SK-N-SH (cell line): ENCODE data around the gene KEL. TPM values are rescaled to one million over a fixed set of nuclear protein-coding genes. Genes with fewer than 3 reads are reported as not detected.

Experiments
- CTCF ChIA-PET: fragments of 300-600, 350-600 bp; formaldehyde crosslinking; extraction: SDS; loops from one replicate; lab custom pipeline; 2021; lab: Yijun Ruan, JAX
- POLR2A ChIA-PET: fragments of 350-600 bp; sonication (Branson Sonifier 250); formaldehyde crosslinking; extraction: SDS; loops from one replicate; lab custom pipeline; 2020; ENCODE audit warnings: antibody characterized with exemption, inconsistent platforms; lab: Yijun Ruan, JAX
- DNase-seq: peaks from one replicate; pipeline ENCODE4 v3.0.0; 2012
- H2AFZ ChIP-seq: fragments of 200-600 bp; sonication (generic); 2 replicates; pipeline ENCODE4 v1.8.1; 2016; ENCODE audit warnings: antibody characterized with exemption, mild to moderate bottlenecking, low read depth
- H3F3A ChIP-seq: fragments of 200-600 bp; sonication (generic); replicated peaks from 2 replicates; pipeline ENCODE3; 2016; ENCODE audit warnings: antibody characterized with exemption, mild to moderate bottlenecking; ENCODE audit not compliant: insufficient read depth
- H3K27ac ChIP-seq, 2 experiments: fragments of 200-500 bp in 1 of 2; fragments of 200-600 bp in 1 of 2; sonication (Bioruptor generic) in 1 of 2; sonication (generic), shearing (Covaris generic) in 1 of 2; 2 replicates each; pipeline versions ENCODE4 v1.5.1 to v1.6.1; 2014 to 2016; ENCODE audit warnings: low read depth in 2 of 2, inconsistent platforms in 1 of 2, low read length in 1 of 2, mild to moderate bottlenecking in 1 of 2, mixed read lengths in 1 of 2
- H3K27me3 ChIP-seq: fragments of 200-600 bp; sonication (generic), shearing (Covaris generic); 2 replicates; pipeline ENCODE4 v1.6.1; 2016; ENCODE audit warnings: mixed run types; ENCODE audit not compliant: insufficient read depth
- H3K36me3 ChIP-seq, 2 experiments: fragments of 200-500 bp in 1 of 2; fragments of 200-600 bp in 1 of 2; sonication (Bioruptor generic) in 1 of 2; sonication (generic) in 1 of 2; replicated peaks in 1 of 2; 2 replicates each; pipeline versions ENCODE3 to v1.5.1; 2014 to 2016; ENCODE audit warnings: low read length in 1 of 2, mild to moderate bottlenecking in 1 of 2; ENCODE audit not compliant: insufficient read depth in 2 of 2, control insufficient read depth in 1 of 2
- H3K4me1 ChIP-seq, 2 experiments: fragments of 200-500 bp in 1 of 2; fragments of 200-600 bp in 1 of 2; sonication (Bioruptor generic) in 1 of 2; sonication (generic), shearing (Covaris generic) in 1 of 2; 2 replicates each; pipeline versions ENCODE4 v1.5.1 to v1.6.1; 2014 to 2016; ENCODE audit warnings: low read depth in 1 of 2, low read length in 1 of 2, mixed run types in 1 of 2; ENCODE audit not compliant: insufficient read depth in 2 of 2, control insufficient read depth in 1 of 2
- H3K4me2 ChIP-seq: fragments of 200-600 bp; sonication (generic), shearing (Covaris generic); 2 replicates; pipeline ENCODE4 v1.6.1; 2017; ENCODE audit warnings: mixed run types
- H3K4me3 ChIP-seq, 2 experiments: fragments of 200-500 bp in 1 of 2; fragments of 200-600 bp in 1 of 2; sonication (Bioruptor generic) in 1 of 2; sonication (generic), shearing (Covaris generic) in 1 of 2; 2 replicates each; pipeline versions ENCODE4 v1.5.1 to v1.8.1; 2014 to 2016; ENCODE audit warnings: low read depth in 2 of 2, inconsistent platforms in 1 of 2, low read length in 1 of 2, mild to moderate bottlenecking in 1 of 2, mixed read lengths in 1 of 2, moderate library complexity in 1 of 2
- H3K79me2 ChIP-seq: fragments of 200-600 bp; sonication (generic); 2 replicates; pipeline ENCODE4 v1.8.1; 2017; ENCODE audit warnings: mild to moderate bottlenecking; ENCODE audit not compliant: insufficient read depth
- H3K9ac ChIP-seq: fragments of 200-600 bp; sonication (generic); 2 replicates; pipeline ENCODE4 v1.6.1; 2017; ENCODE audit warnings: mixed run types
- H3K9me2 ChIP-seq: fragments of 200-600 bp; sonication (generic); 2 replicates; pipeline ENCODE4 v1.6.1; 2017; ENCODE audit warnings: mixed run types
- H3K9me3 ChIP-seq: fragments of 200-600 bp; sonication (generic); 2 replicates; pipeline ENCODE4 v1.6.1; 2017; ENCODE audit warnings: mixed run types, mild to moderate bottlenecking, moderate library complexity
- H4K20me1 ChIP-seq: fragments of 200-600 bp; sonication (generic); 2 replicates; pipeline ENCODE4 v1.6.1; 2017; ENCODE audit warnings: mild to moderate bottlenecking, mixed run types; ENCODE audit not compliant: insufficient read depth
- ELF1 ChIP-seq: IDR thresholded peaks from 2 replicates; pipeline ENCODE4 v1.4.0; 2012
- FOSL2 ChIP-seq: IDR thresholded peaks from 2 replicates; pipeline ENCODE4 v1.4.0; 2012; ENCODE audit warnings: low read depth, mild to moderate bottlenecking, moderate library complexity, borderline replicate concordance
- GATA2 ChIP-seq: sonication (generic); formaldehyde crosslinking; IDR thresholded peaks from 2 replicates; pipeline ENCODE4 v1.5.0; 2020; ENCODE audit warnings: mild to moderate bottlenecking, missing genetic modification reagents
- MAX ChIP-seq: IDR thresholded peaks from 2 replicates; pipeline ENCODE4 v1.4.0; 2012; ENCODE audit warnings: low read depth
- NFIC ChIP-seq: IDR thresholded peaks from 2 replicates; pipeline ENCODE4 v1.4.0; 2012; ENCODE audit warnings: borderline replicate concordance
- NRF1 ChIP-seq: IDR thresholded peaks from 2 replicates; pipeline ENCODE4 v1.6.1; 2012; ENCODE audit warnings: low read depth, mild to moderate bottlenecking, low read length
- POLR2AphosphoS5 ChIP-seq: IDR thresholded peaks from 2 replicates; pipeline ENCODE4 v1.6.1; 2012; ENCODE audit warnings: low read depth, low read length
- RAD21 ChIP-seq: IDR thresholded peaks from 2 replicates; pipeline ENCODE4 v1.6.1; 2012; ENCODE audit warnings: mild to moderate bottlenecking, low read length
- RFX5 ChIP-seq: IDR thresholded peaks from 2 replicates; pipeline ENCODE4 v1.6.1; 2012; ENCODE audit warnings: mild to moderate bottlenecking, improper control_type of control experiment, low read length
- SIN3A ChIP-seq: IDR thresholded peaks from 2 replicates; pipeline ENCODE4 v1.6.1; 2012; ENCODE audit warnings: low read depth, mild to moderate bottlenecking, low read length, moderate library complexity, borderline replicate concordance
- SMC3 ChIP-seq: IDR thresholded peaks from 2 replicates; pipeline ENCODE4 v1.6.1; 2012; ENCODE audit warnings: low read depth, low read length, improper control_type of control experiment
- TCF12 ChIP-seq: IDR thresholded peaks from 2 replicates; pipeline ENCODE4 v1.4.0; 2012
- YY1 ChIP-seq: IDR thresholded peaks from 2 replicates; pipeline ENCODE4 v1.4.0; 2012; ENCODE audit warnings: low read depth, mild to moderate bottlenecking
- WGBS: methylation state at CpG from one replicate; pipeline ENCODE4 v1.1.6; 2017; ENCODE audit warnings: low lambda C conversion rate; 5-methylcytosine and 5-hydroxymethylcytosine counted together
- polyA plus RNA-seq, 3 experiments: library from polyadenylated mRNA; depleted of rRNA; stranded (reverse); fragments of >200 nt; gene quantifications; 2 replicates each; pipeline ENCODE4 v1.2.3, GENCODE V29; 2012
- TF ChIP-seq, protein P1 (sequence below): fragments of 150-350 bp; IDR thresholded peaks from 2 replicates; pipeline ENCODE4 v1.6.1; 2017; ENCODE audit warnings: antibody characterized with exemption, low read length, low read depth, borderline replicate concordance
- TF ChIP-seq, protein P2 (sequence below): fragments of 150-350 bp; IDR thresholded peaks from 2 replicates; pipeline ENCODE4 v1.6.1; 2016; ENCODE audit warnings: mild to moderate bottlenecking, low read depth, low read length
- TF ChIP-seq, protein P3 (sequence below): IDR thresholded peaks from 2 replicates; pipeline ENCODE4 v1.6.1; 2012; ENCODE audit warnings: mild to moderate bottlenecking, low read depth, low read length, moderate library complexity

KEL gene
- polyA plus RNA-seq, 1 of the 3 experiments (the other 2 are of a cell fraction): 0.05 TPM

- Histone ChIP-seq H3F3A (no peaks in the 10 kb centered on the region), H4K20me1 (no peaks in the 10 kb centered on the region), H3K9me2 (no peaks in the 10 kb centered on the region), H3K9ac (no peak overlapping the region), H3K79me2 (no peaks in the 10 kb centered on the region), H3K9me3 (no peaks in the 10 kb centered on the region), H3K4me1 (no peaks in the 10 kb centered on the region), H3K4me3 (no peak overlapping the region), H2AFZ (no peak overlapping the region), H3K4me2 (no peak overlapping the region), H3K27me3 (peaks cover 17% of the 10 kb centered on the region; the same call in 1 of the 2 replicates), H3K36me3 (no peaks in the 10 kb centered on the region), H3K27ac (no peak overlapping the region)
- TF ChIP-seq, protein P1, sequence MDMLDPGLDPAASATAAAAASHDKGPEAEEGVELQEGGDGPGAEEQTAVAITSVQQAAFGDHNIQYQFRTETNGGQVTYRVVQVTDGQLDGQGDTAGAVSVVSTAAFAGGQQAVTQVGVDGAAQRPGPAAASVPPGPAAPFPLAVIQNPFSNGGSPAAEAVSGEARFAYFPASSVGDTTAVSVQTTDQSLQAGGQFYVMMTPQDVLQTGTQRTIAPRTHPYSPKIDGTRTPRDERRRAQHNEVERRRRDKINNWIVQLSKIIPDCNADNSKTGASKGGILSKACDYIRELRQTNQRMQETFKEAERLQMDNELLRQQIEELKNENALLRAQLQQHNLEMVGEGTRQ: no peak
- TF ChIP-seq RAD21 (no peak), NRF1 (no peak)
- under 1% methylated on average over 3 of the region's 3 CpGs for WGBS
- ChIA-PET CTCF (no interaction called here), POLR2A (no interaction called here)
- no peak for DNase-seq
These were observed 5.1 kb downstream of the KEL start for GRCh38 chr7:142956951-142957623.

GRCh38 chr7:142954680-142955268 is 7.4 kb downstream of the KEL start:
- Histone ChIP-seq H2AFZ (no peak overlapping the region), H3K27me3 (no peaks in the 10 kb centered on the region; the same call in 1 of the 2 replicates), H3K4me1 (no peaks in the 10 kb centered on the region), H3K27ac (no peak overlapping the region), H3K36me3 (no peaks in the 10 kb centered on the region), H3K9me2 (no peaks in the 10 kb centered on the region), H4K20me1 (no peaks in the 10 kb centered on the region), H3K9ac (no peak overlapping the region), H3K4me2 (no peak overlapping the region), H3K9me3 (no peaks in the 10 kb centered on the region), H3K79me2 (no peaks in the 10 kb centered on the region), H3F3A (no peaks in the 10 kb centered on the region), H3K4me3 (no peak overlapping the region)
- POLR2A ChIA-PET: no interaction called here
- DNase-seq: no peak
- TF ChIP-seq, protein P2, sequence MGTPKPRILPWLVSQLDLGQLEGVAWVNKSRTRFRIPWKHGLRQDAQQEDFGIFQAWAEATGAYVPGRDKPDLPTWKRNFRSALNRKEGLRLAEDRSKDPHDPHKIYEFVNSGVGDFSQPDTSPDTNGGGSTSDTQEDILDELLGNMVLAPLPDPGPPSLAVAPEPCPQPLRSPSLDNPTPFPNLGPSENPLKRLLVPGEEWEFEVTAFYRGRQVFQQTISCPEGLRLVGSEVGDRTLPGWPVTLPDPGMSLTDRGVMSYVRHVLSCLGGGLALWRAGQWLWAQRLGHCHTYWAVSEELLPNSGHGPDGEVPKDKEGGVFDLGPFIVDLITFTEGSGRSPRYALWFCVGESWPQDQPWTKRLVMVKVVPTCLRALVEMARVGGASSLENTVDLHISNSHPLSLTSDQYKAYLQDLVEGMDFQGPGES: no peak
- TF ChIP-seq TCF12: no peak
- no peak for TF ChIP-seq SMC3
- CTCF ChIA-PET: interaction anchor here (0.8 kb wide), 1 partner anchor 286 kb away, joined by 3 read pairs; no protein-coding TSS in a partner anchor

GRCh38 chr7:142950235-142950634 is 11.9 kb downstream of the KEL start:
- H3K27ac ChIP-seq: no peak overlapping the region
- H3K9me3 ChIP-seq: no peaks in the 10 kb centered on the region
- ChIA-PET POLR2A (no interaction called here), CTCF (no interaction called here)
- no peaks in the 10 kb centered on the region for H3K79me2 ChIP-seq
- H3K4me2 ChIP-seq: no peak overlapping the region
- no peaks in the 10 kb centered on the region for H3K4me1 ChIP-seq
- DNase-seq: no peak
- no peak overlapping the region for H3K9ac ChIP-seq
- H3K27me3 ChIP-seq: peaks cover 22% of the 10 kb centered on the region
- no peaks in the 10 kb centered on the region for H3K36me3 ChIP-seq
- no peaks in the 10 kb centered on the region for H4K20me1 ChIP-seq
- H3K9me2 ChIP-seq: no peaks in the 10 kb centered on the region
- no peak overlapping the region for H3K4me3 ChIP-seq
- H2AFZ ChIP-seq: no peak overlapping the region
- no peaks in the 10 kb centered on the region for H3F3A ChIP-seq
- TF ChIP-seq SIN3A: no peak
- TF ChIP-seq, protein P3, sequence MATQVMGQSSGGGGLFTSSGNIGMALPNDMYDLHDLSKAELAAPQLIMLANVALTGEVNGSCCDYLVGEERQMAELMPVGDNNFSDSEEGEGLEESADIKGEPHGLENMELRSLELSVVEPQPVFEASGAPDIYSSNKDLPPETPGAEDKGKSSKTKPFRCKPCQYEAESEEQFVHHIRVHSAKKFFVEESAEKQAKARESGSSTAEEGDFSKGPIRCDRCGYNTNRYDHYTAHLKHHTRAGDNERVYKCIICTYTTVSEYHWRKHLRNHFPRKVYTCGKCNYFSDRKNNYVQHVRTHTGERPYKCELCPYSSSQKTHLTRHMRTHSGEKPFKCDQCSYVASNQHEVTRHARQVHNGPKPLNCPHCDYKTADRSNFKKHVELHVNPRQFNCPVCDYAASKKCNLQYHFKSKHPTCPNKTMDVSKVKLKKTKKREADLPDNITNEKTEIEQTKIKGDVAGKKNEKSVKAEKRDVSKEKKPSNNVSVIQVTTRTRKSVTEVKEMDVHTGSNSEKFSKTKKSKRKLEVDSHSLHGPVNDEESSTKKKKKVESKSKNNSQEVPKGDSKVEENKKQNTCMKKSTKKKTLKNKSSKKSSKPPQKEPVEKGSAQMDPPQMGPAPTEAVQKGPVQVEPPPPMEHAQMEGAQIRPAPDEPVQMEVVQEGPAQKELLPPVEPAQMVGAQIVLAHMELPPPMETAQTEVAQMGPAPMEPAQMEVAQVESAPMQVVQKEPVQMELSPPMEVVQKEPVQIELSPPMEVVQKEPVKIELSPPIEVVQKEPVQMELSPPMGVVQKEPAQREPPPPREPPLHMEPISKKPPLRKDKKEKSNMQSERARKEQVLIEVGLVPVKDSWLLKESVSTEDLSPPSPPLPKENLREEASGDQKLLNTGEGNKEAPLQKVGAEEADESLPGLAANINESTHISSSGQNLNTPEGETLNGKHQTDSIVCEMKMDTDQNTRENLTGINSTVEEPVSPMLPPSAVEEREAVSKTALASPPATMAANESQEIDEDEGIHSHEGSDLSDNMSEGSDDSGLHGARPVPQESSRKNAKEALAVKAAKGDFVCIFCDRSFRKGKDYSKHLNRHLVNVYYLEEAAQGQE: no peak
- TF ChIP-seq MAX: no peak
- no peak for TF ChIP-seq FOSL2
- no peak for TF ChIP-seq POLR2AphosphoS5
- no peak for TF ChIP-seq YY1
- TF ChIP-seq RFX5: no peak
- no peak for TF ChIP-seq ELF1
- no peak for TF ChIP-seq NFIC
- TF ChIP-seq GATA2 (CRISPR knock-in tag): no peak
- TF ChIP-seq TCF12: no peak
